NCI-H526 treated with DMSO at 0.1 percent for 48 hours (cell line): Measurements from ENCODE around the gene NUTM2D.
"Not testable (repeated sequence)": the region's sequence is repeated elsewhere in the genome, so short reads cannot be mapped to it uniquely, and the experiment has no call there.

ENCODE experiments used
- DNase-seq: peaks from one replicate; lab custom pipeline; 2025; lab: John Stamatoyannopoulos, UW

The NUTM2D gene

DNA sequence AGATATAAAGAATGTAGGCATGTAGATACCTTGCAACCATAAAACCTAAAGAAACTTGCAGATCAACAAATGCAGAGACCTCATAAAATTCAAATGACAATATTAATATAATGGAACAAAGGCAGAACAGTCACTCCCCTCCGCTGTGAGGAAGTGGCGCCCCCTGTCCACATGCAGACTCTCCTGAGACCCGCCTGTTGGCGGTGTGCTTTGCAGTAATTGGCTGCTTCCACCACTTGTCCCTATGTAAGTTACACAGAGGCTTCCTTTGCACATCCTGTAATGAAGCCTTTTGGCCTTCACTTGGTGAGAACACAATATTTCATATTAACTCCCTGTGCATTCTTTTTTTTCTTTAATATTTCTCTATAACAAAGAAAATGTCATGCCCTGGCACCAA lies 21.6 kb downstream of the NUTM2D start:
- DNase-seq: not testable (repeated sequence)

DNA sequence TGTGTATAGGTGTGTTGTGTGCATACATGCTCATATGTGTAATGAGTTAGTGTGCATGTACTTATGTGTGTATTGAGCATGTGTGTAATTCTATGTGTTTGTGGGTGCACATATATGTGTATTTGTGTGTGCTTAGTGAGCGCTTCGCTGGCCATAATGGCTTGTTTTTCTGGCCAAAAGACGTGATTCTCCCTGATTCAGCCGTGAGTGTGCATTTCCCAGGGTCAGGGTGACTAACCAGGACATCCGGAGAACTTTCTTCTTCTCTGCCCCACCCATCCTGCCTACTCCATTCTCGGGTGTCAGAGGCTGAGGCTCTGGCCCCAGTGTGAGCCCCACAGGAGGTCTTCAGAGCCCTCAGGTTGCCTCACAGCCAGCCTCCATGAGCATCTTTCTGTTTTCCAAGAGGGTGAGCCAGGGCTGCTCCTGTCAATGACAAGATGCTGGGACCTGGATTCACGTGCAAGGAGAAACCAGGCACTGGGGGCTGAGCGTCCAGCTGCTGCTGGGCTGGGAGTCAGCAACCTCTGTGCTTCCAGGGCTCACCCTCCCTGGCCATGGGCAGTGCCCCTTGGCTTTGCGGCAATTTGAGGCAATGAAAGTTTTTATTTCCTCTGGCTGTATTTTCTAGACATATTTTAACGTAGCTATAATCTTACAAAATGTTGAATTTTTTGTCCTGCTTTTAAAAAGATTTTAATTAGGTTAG lies 25.8 kb downstream of the NUTM2D start:
- DNase-seq: not testable (repeated sequence)

DNA sequence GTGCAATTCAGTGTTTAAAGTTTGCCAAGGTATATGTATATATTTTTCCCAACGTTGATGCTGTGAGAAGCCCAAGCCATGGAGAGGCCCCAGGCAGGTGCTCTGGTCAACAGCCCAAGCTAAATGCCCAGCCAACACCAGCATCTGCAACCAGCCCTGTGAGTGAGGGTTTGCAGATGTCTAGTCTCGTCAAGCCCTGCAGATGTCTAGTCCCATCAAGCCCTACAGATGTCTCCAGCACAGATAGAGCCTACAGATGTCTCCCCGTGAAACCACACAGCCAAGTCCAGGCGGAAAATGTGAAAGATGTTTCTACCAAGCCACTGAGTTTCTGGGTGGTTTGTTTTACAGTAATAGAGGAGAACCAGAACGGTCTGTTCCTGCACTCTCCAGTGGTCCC lies 26.7 kb downstream of the NUTM2D start:
- DNase-seq: not testable (repeated sequence)

DNA sequence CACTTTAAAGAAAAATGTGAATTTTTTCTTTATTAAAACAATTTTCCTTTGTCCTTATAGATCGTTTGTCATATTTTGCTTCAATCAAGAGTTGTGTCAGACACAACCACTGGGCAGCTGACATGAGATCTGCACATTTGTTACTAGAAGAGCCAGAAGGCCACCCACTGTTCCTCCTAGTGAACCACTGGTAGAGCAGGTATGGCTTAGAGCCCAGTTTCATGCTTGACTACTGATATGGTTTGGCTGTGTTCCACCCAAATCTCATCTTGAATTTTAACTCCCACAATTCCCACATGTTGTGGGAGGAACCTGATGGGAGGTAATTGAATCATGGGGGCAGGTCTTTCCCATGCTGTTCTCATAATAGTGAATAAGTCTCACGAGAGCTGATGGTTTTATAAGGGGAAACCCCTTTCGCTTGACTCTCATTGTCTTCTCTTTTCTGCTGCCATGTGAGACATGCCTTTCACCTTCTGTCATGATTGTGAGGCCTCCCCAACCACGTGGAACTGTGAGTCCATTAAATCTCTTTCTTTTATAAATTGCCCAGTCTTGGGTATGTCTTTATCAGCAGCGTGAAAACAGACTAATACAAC lies 28.3 kb downstream of the NUTM2D start:
- DNase-seq: not testable (repeated sequence)

DNA sequence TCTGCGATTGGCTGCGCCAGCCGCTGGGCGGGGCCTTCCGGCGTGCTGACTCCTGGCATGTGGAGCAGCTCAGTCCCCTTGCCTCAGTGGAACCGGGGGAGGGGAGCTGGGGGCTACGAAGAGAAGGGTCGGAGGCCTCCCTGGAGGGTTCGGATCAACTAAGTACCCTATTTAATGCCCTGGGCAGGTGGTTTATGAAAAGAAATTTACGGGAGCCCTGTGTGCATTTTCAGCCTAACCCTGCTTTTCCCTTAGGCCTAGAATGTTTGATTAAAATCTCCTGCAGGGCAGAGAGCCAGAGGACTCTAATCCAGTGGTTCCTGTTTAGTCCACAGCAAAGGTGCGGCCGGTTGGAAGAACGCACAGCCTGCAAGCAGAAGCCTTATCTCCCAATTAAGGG lies 33.8 kb downstream of the NUTM2D start:
- DNase-seq: not testable (repeated sequence)

DNA sequence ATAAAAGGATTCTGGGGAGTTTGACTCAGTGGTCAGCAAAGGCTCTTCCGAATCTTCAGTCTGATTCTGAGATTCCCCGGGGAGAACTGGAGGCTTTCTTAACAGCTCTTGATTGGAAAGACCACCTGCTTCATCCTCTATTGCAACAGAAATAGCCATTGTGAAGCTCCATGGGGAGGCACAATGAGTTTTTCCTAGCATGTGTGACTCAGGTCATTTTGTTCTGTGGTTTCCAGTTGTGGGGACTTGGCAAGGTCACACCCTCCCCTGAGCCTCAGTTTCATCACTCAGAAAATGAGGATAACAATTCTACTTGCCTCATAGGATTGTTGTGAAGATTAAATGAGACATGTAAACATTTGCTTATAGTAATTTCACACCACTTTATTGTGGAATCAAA lies 38.7 kb downstream of the NUTM2D start:
- not testable (repeated sequence) for DNase-seq

DNA sequence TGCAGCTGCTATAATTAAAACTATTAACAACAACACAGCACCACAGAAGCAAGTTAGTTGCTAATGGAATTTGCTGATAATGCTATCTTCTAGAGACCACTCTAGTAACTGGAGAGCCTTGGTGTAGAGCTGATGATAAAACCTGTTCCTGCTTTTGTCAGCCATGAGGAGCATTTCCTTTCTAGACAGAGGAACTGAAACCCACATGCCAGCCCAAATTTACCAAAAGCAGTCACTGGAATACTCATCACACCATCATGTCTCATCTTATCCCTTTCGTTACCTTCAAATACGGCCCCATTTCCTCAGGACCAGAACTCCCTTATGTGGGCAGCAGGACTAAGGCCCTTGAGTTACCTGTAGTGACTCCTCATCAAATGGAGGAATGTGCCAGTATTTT lies 40.9 kb downstream of the NUTM2D start:
- not testable (repeated sequence) for DNase-seq

DNA sequence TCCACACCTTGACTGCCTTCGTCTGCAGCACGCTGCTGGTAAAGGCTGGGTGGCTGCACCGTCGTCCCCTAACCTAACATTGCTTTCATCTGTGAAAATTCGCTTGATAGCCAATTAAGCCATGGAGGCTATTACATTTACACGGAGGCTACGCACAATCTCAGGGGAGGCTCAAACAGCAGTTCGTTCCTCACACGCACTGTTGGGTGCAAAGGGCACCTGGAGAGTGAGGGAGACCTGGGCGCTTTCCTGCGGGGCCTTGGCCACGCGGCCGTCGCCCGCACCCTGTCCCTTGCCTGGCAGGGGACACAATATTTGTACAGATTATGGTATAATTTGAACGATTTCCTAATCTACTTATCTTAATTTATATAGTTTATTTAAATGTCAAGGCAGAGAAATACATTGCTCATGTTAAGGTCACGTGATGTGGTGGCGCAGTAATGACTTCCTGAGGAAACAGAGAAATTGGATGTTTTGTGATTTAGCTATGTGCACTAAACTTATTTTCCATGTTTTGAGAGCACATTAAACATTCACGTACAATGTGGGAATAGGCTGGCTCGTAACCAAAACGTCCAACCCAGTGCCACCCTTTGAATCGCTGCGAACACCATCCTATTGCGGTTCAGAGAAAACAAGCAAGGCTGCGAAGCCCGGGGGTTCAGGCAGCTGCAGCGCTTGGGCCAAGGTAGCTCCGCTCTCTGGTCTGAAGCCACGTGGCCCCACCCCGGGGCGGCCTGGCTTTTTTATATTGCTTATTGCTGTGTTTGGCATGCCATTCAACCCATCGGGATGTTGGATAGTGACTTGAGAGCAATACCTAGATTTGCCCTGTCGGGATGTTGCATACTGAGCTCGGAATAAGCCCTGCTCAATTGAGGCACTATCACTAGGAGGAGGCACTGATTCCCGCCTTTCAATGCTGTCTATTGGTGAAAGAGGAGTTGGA lies 50.2 kb downstream of the NUTM2D start:
- DNase-seq: not testable (repeated sequence)

DNA sequence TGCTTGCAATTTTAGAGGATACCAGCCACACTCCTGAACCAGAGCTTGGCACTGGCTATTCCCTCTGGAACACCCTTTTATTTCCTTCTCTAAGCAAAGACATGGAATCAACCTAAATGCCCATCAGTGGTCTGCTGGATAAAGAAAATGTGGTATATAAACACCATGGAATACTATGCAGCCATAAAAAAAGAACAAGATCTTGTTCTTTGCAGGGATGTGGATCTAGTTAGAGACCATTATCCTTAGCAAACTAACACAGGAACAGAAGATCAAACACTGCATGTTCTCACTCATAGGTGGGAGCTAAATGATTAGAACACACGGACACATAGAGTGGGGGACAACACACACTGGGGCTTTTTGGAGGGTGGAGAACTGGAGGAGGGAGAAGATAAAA lies 56.4 kb downstream of the NUTM2D start:
- not testable (repeated sequence) for DNase-seq
